Stimulated activated CD8-positive, alpha-beta memory T cell treated with anti-CD3 and anti-CD28 coated beads, Interleukin-4, amount 100 ng/mL, for 4 hours (primary cell): Measurements from ENCODE around the gene CAVIN3.
"Not testable (repeated sequence)": the region's sequence is repeated elsewhere in the genome, so short reads cannot be mapped to it uniquely, and the experiment has no call there.

Experiments used
- DNase-seq, 2 donors: peaks; one replicate each; pipeline ENCODE4 v3.0.0-alpha.2; 2020; ENCODE audit warnings: low read depth in 2 of 2, low spot score in 1 of 2

Gene CAVIN3

DNA sequence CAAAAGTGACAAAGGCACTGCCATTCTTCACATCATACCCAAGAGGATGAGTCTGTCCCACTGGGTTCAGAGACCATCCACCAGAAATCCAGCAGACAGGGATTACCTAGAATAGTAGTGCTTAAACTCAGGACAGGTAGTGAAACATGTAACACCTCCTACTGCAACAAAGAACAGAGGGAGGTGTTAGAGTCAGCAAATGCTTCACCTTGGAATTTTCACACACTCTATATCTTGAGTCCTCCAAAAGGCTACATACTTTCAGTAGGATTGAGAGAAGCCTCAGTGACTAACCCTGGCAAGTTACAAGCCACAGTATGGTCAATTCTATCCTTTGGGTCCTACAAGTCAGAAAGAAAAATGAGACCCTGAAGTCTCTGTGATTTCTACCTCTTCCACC lies 6.0 kb upstream of the CAVIN3 start:
- DNase-seq, result no peak

DNA sequence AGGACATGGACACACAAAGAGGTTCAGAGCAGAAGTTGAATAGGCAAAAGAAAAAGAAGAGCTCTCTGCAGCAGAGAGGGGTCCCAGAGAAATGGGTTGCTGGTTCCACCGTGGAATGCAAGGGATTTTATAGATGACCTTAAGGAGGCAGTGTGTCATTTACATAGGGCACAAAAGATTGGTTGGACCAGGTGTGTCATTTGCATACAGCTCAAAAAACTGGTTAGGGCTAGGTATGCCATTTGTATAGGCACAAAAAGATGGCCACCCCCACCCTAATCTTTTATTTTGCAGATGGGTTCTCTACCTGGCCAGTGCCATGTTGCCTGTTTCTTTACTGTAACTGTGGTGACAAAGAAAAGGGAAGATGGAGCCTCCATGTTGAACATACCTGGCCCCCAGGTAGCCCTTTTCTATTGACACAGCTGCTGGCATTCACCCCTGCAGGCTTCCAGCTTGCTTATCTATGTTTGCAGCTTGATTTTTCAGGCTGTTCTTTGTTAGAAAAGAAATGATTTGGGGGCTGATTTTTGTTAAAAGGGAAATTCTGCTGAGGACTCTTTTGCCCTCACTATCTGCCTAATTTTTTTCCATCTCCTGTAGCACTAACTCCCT lies 3.1 kb upstream of the CAVIN3 start:
- no peak for DNase-seq

DNA sequence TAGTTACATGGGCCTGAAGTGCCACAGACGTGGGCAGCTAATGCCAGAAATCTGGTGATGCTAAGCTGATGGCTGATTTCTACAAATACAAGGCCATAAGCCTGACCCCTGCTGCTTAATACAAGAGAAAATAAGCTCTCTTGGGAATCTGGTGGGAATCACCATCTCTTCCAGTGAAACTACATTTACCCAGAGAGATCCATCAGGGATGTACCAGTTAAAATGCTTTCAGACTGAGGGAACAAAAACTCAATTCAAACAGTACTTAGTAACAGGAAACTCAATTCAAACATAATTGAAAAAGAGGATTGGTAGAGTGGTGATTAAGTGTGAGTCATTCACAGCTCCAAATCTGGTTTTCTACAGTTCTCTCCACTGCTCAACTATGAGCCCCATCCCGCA lies 1.7 kb upstream of the CAVIN3 start:
- no peak for DNase-seq

DNA sequence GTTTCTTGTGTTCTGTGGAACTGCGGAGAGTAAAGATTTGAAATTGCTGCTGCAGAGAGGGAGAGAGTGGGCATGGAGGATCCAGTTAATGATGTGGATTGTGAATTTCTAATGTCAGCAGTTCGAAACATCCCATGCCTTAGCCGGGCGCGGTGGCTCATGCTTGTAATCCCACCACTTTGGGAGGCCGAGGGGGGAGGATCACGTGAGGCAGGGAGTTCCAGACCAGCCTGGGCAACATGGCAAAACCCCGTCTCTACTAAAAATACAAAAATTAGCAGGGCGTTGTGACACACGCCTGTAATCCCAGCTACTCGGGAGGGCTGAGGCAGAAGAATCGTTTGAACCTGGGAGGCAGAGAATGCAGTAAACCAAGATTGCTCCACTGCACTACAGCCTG lies 1.1 kb upstream of the CAVIN3 start:
- no peak for DNase-seq

DNA sequence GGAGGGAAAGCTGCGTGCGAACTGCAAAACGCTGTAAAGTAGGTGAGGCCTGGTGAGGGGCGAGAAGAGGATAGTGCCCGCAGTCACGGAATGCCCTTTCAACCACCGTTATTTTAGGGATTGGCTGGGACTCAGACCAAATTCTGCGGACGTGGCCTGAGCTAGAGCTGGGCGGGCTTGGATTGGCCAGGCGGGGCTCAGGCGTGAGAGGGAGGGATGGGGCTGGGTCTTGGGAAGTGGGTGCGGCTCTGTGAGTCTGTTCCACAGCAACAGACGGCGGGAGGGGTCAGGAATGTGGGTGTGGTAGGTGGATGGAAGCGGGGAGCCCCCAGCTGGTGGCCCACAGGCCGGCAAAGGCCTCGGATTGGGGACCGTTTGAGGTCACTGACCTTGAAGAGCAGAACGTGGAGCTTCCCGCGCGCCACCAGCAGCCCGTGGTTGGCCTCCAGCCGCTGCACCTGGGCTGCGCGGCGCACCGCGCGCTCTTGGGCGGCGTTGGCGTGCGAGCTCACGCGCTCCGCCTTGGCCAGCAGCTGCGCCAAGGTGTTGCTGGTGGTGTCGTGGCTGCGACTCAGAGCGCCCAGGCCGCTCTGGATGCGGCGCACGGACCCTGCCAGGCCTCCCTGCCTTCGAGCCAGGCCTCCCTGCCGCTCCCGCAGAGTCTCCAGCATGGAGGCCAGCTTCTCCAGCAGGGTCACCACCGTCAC lies 444 bp downstream of the CAVIN3 start:
- DNase-seq, result no peak

DNA sequence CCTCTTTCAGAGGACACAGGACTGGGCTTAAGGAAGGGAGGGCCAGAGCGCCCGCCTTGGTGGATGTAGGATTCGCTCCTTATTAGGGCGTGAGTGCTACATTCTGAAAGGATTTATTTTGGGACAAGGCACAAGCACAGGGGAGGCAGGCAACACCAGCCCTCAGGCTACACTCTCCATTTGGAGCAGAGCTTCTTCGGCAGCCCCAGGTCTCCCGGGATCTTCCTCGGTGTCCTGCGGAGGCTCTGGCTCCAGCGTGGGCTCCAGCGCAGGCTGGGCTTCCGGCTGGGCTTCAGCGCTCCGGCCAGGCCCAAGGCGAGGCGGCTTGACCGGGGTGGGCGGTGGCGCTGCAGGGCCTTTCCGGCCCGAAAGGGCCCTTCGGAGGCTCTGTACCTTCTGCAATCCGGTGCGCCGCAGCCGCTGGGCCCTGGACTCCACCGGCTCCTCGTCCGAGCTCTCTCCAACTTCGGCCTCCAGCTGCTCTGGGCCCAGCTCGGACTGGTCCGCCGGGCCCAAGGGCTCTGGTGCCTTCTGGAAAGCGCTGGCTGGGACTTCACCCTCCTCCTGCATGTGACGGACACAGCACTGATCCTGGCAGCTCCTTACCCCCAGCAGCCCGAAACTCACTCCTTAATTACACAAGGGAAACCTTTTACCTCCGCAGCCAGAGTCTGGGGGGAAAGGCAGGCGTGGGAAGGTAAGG lies 1.1 kb downstream of the CAVIN3 start:
- DNase-seq, result no peak

DNA sequence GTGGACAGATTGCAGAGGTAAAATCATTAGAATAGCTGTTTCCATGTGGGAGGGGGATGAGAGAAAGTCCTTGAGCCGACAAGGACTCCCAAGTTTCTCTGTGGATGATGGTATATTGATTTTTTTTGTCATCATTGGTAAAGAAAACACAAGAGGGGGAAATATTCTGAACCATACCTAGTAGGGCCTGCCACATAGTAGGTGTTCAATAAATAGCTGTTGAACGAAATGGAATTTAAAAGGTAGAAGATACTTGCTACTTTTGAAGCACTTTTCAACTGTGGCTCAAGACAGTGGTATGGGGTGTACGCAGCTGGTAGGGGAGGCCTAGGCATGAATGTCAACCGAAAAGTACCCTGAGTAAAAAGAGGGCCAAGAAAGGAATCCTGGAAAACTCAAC lies 2.1 kb downstream of the CAVIN3 start:
- no peak for DNase-seq

DNA sequence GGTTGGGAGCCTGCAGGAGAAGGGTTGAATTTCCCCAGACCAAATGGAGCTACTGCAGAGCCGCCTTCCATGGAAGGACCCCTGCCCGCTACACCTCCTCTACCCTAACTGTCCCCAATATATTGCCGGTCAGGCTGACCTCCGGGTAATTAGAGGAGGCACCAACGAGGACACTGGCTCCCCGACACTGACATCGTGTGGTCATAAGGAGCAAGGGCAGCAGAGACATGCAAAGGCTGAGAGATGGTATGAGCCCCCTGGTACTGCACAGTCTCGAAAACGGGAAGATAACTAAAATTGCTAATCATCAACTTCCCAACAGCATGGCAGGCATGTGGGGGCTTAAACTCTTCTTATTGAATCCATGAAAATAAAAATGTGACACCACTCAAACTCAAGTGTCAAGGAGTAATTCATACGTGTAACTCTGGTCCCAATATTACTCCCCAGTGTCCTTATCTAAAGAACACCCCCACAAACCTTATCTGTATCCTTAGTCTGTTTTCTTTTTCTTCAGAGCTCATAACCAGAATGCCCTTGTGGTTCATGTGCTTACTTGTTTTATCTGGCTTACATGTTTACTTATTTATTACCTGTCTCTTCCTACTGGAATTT lies 4.4 kb downstream of the CAVIN3 start:
- no peak for DNase-seq

DNA sequence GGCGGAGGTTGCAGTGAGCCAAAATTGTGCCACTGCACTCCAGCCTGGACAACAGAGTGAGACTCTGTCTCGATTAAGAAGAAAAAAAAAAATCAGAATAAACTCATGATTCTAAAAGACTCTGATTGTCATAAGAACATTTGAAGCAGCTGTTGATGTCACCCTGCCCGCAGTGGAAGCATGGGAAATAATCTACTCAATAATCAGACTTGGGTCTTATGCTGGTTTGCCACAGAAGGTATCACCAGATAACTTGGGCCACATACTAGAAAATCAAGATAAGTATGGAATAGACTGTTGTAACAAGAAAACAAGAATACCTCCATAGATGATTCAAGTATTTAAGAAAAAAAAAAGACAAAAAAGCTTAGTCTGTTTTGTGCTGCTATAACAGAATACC lies 8.2 kb downstream of the CAVIN3 start:
- DNase-seq, result no peak

DNA sequence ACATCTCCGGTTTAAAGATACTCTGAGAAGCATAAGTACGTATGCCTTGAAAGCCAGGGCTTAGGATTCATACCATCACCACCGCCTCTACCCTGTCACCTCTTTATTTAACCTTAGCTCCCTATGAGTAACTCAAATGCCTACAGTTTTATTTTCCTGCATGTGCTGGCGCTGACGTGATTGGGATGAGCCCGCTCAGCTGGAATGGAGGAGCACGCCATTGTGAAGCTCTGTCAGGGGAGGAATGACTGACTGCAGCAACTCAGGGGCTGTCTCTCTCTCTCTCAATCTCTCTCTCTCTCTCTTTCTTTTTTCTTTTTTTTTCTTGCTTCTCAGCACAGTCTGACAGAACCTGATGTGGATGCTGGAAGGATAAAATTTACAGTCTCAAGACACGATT lies 12.4 kb downstream of the CAVIN3 start:
- DNase-seq, result no peak

DNA sequence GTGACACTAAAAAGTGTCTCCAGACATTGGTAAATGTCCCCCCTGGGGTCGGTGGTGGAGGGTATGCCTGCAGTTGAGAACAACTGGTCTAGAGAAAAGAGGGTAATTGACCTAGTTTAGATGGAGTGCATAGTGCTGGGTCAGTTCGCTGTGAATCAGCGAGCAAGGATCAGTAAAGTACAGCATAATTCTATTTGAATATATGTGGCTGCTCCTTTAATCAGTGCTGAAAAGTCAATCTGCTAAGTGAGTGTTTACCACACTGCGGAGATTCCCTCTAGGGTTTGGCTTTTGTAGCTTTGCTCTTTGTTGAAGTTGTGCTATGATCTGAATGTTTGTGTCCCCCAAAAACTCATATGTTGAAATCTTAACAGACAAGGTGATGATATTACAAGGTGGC lies 15.0 kb downstream of the CAVIN3 start:
- no peak for DNase-seq

DNA sequence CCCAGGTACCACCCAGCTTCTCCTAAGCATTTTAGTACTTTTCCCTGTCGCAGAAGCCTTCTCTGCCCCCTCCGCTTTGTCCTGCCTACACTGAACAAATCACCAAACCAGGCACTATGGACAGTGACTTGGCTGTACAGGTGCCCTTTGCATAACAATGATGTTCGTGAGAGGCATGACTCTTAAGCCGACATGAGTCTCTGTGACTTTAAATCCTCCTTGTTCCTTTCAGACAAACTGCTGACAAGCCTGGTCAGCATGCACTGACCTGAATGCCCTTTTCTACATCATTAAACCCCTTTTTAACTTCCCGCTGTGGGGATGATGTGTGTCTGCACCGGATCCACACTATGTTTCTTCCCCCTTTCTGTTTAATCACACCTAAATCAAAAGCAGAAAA lies 16.6 kb downstream of the CAVIN3 start:
- no peak for DNase-seq

DNA sequence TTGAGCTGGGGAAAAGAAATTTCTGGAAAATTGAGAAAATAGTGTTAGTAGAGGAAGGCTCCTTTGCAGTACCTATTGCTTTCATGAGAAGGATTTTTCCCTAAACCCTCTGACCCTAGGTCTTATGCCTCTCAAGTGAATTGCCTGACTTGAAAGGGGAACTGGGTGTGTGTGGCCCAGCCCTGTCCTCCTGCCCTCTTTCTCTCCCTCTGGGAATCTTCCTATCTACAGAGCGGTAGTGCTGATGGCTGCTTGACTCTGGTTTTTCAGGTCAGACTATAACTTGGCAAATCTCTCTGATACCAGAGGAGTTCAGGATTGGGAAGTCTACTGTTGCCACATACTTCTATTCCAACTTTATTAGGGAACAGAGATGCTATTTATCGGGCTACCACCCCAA lies 19.2 kb downstream of the CAVIN3 start:
- DNase-seq, result no peak

DNA sequence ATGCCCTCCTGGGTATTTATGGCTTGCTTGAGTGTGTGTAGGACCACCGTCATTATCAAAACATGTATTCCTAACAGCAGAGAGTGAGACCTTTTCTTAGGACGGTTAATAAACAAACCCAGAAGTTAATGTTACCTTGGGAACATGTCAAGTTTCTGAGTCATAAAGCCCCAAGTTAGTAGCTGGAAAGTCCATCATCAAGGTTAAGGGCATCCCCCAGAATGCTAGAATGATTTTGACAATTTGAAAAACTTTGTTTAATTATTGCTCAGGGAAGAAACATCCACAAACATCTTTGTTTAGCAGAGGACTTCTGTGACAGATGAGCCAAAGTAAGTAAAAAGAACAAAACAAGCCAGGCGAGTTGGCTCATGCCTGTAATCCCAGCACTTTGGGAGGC lies 20.0 kb downstream of the CAVIN3 start:
- DNase-seq, result no peak

DNA sequence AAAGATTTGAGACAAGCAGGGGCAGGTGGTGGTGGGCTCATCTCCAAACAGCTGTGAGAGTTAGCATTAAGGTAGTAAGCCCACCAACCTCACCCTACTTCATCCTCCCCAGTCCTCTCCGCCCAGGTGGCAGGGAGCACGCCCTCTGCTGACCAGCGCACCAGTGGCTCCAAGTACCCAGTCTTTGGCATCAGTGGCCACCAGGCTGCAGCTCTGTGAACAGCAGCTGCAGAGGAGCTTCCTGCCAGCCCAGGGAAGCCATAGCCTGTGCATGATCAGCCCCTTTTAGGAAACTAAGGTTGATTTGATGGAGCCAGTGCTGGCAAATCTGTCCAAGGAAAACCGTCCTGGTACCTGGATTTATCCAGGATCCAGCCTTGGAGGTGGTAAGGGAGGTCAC lies 21.7 kb downstream of the CAVIN3 start:
- no peak for DNase-seq

DNA sequence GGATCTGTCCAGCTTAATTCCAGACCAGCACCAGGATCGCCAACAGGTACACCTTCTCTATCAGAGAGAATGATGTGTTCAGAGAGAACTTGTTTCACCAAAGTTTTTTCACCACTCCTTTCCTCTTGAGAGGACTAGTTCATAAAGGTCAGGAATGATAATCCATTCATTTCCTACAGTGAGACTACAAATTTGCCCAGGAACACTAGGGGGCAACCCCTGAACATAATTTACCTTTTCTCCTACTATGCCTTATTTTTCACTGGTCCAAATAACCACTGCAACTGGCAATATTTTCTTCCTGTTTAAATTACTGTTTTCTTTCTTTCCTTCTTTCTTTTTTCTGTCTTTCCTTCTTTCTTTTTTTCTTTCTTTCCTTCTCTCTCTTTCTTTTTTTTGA lies 22.5 kb downstream of the CAVIN3 start:
- DNase-seq, result no peak

DNA sequence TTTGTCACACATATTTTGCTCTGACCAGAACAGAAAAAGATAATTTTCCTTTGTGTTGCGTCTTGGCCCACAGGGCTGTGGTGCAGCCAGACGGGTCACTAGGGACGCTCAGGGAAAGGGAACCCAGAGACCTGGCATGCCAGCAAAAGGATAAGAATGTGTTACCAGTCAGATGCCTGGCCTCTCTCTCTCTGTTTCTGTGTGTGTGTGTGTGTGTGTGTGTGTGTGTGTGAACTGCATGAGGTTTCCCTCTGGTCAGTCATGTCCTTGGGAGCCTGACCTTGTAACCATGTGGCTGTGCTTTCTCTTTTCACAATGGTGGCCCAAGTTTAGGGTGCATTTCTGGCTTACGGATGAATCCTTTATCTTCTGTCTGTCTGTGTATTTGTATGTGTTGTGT lies 35.3 kb downstream of the CAVIN3 start:
- DNase-seq, result no peak

DNA sequence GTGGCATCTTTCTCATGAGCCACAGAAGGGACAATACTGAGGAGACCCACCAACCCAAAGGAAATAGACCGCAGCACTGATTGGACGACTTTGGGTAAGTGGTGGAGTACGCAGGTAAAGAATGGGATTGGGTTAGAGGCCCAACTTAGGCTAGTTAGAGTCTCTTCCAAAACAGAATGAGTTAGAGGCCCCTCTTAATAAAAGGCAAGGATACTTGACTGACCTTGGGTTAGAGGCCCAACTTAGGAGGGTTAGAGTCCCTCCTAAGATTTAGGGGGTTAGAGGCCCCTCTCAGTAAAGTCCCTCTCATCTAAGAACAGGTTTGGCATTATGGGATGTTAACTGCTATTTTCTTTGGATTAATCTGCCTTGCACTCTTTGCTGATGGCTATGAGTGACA lies 36.1 kb downstream of the CAVIN3 start:
- DNase-seq, result no peak

DNA sequence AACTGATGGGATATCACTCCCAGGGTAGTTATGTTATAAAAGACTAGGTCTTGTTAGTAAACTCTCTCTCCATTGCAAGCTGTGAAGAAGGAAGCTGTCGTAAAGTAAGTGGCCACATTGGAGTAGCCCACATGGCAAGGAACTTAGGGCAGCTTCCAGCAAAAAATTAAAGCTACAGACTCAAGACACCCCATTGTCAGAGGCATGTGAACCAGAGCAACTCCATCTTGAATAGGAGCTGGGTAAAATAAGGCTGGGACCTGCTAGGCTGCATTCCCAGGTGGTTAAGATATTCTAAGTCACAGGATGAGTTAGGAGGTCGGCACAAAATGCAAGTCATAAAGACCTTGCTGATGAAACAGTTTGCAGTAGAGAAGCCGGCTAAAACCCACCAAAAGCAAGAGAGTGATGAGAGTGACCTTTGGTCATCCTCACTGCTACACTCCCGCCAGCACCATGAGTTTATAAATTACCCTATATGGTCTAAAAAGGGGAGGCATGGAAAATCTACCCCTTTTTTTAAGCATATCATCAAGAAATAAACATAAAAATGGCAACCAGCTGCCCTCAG lies 36.8 kb downstream of the CAVIN3 start:
- no peak for DNase-seq

DNA sequence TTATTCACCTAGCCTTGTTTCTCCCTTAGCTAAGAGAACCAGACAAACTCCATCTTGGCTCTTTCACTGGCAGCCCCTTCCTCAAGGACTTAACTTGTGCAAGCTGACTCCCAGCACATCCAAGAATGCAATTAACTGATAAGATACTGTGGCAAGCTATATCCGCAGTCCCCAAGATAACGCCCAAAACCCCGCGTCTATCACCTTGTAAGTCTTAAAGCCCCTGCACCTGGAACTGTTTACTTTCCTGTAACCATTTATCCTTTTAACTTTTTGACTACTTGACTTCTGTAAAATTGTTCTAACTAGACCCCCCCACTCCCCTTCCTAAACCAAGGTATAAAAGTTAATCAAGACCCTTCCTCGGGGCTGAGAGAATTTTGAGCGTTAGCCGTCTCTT lies 39.5 kb downstream of the CAVIN3 start:
- DNase-seq, result not testable (repeated sequence)

DNA sequence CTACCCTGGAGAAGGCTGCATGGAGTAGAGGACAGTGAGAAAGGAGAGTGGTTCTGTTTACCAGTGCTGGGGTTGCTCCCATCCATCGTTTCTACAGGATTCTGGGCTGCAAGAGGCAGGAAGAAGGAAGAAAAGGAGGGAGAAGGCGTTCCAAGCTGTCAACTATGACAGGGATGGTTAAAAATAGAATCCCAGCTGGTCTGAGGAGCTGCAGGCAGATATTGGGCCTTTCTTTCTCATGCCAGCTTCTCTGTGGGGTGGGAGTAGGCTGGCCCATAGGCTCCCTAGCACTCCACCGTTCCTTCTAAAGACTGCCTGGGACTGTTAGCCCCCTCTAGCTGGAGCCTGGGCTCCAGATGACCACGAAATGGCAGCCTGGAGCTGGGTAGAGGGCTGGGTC lies 47.1 kb downstream of the CAVIN3 start:
- no peak for DNase-seq

DNA sequence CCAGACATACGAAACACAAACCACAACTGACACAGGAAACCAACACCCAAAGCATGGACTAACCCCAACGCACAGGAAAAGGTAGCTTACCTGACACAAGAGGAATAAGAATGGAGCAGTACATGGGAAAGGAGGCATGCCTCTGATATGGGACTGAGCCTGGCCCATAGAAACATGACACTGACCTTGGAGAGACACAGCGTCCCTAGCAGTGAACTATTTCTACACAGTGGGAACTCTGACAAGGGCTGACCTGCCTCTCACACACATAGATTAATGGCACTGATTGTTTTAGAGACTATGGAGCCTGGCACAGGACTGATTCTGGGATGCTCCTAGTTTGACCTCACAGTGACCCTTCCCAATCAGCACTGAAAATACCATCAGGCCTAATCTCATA lies 48.7 kb downstream of the CAVIN3 start:
- DNase-seq, result no peak
